WI38 (cell line): ENCODE data around the gene HIPK2.

Experiments
- H3K4me3 ChIP-seq: 2 replicates; pipeline ENCODE4 v1.5.1; 2011; ENCODE audit warnings: low read depth, mild to moderate bottlenecking, control low read depth, low read length
- CTCF ChIP-seq: IDR thresholded peaks from 2 replicates; pipeline ENCODE4 v1.5.1; 2012; ENCODE audit warnings: low read depth, mild to moderate bottlenecking, control low read depth, low read length

HIPK2 gene

GRCh38 chr7:139534096-139534495, 243.7 kb downstream of the HIPK2 start:
- no peak overlapping the region for H3K4me3 ChIP-seq
- TF ChIP-seq CTCF, result no peak

GRCh38 chr7:139532636-139533155, 245.1 kb downstream of the HIPK2 start:
- no peak for TF ChIP-seq CTCF
- H3K4me3 ChIP-seq, result no peak overlapping the region

- no peak for TF ChIP-seq CTCF
- H3K4me3 ChIP-seq, result no peak overlapping the region
These were observed 246.7 kb downstream of the HIPK2 start for GRCh38 chr7:139531094-139531493.

- no peak for TF ChIP-seq CTCF
- no peak overlapping the region for H3K4me3 ChIP-seq
These were observed 250.9 kb downstream of the HIPK2 start for GRCh38 chr7:139526578-139527544.

GRCh38 chr7:139525750-139526149, 252.0 kb downstream of the HIPK2 start:
- no peak overlapping the region for H3K4me3 ChIP-seq
- no peak for TF ChIP-seq CTCF

- TF ChIP-seq CTCF, result no peak
- no peak overlapping the region for H3K4me3 ChIP-seq
These were observed 252.6 kb downstream of the HIPK2 start for GRCh38 chr7:139525239-139525638.
